Stimulated activated CD8-positive, alpha-beta memory T cell treated with anti-CD3 and anti-CD28 coated beads, Interleukin-12 subunit alpha, Interleukin-12 subunit beta, amount 100 ng/mL, for 24 hours (primary cell): Measurements from ENCODE around the gene GOLGA6C.
"Not testable (repeated sequence)": the region's sequence is repeated elsewhere in the genome, so short reads cannot be mapped to it uniquely, and the experiment has no call there.

ENCODE experiments used
- DNase-seq: peaks from one replicate; pipeline ENCODE4 v3.0.0-alpha.2; 2020; ENCODE audit errors: extremely low read depth

GOLGA6C gene

DNA sequence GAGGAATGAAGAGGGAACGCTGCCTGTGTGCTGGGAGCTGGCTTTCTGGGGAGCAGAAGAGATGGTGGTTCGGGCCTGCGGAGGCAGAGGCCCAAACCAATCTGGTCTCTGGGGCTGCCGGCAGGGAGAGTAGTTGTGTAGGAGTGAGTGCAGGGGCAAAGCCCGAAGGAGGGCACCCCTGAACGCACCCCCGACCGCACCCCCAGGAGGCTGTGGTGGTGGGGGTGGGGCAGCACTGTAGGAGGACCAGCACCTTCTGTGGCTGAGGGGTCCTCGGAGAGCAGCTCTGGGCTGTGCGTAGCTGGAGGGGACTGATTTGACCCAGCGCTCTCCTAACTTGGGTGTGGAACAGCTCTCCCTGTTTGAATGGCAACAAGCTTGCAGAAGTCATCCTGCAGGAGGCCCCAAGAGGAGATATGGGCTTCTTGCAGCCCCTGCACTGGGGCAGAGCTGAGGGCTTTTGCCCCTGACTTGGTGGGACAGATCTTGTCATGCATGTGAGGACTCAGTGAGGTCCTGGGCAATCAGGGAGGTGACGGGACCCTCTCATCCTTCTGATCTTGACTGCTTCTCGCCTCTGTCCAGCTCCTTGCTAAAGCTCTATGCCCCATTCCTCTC is 30.4 kb upstream of the GOLGA6C start:
- no peak for DNase-seq

DNA sequence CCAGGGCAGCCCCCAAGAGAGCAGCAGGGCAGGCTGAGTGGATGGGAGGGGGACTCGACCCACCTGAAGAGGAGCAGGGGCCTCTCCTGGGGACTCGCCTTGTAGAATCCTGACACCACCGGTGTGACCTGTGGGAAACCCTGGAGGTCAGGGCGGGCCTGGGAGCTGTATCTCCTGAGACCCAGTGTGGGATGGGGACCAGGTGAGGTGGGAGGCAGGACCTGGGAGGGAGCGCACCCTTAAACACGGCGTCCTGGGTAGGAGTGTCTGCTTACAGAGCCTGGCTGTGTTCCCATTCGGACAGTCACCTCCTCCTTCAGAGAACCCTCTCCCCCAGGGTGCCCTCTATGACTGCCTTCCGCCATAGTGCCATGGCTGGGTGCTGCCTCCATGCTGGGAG is 29.3 kb upstream of the GOLGA6C start:
- no peak for DNase-seq

DNA sequence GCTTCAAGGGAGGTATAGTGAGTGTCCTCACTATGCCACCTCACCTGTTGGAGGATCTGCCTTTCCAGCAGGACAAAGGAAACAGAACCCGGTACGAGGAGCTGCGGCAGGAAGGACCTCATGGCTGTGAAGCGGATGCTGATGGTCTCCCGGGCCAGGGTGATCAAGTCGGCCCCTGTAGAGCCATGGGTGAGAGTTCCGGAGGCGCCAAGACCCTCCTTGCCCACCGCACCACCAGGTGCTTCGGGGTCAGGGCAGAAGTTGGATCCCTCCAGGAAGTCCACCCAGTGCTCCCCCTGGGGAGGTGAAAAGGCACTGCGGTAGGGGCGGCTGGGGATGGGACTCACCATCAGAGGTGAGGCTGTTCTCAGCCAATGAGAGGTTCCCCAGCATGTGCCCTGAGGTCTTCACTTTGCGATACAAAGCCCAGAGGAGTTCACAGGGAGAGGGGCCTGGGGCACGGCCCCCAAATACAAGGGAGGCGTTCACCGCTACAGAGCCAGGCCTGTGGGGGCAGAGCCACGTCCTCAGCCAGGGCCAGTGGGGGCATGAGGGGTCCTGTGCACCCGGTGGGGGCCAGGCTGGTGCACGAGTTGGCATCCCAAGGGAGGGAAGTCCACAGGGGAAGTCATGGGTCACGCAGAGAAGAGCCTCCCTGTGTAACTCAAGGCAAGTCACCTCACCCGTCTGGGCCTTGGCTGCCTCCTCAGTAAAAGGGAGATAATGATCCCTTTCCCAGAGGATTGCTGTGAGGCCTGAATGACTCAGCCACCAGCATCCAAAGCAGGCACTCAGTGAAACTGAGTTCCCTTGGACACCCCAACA is 28.7 kb upstream of the GOLGA6C start:
- no peak for DNase-seq

DNA sequence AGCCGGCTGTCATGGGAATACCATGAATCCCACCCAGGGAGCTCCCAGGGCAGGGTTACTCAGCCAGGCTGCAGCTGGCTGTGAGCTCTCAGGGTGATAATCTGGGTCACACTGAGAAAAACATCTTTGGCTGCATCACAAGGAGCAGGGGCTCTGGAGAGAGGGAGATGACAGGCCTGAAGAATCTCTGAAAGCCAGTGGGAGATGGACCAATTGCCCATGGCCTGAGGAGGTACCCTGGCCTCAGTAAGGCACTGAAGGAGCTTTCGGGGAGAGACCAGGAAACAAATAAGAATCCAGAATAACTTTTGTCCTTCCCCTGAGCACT is 28.2 kb upstream of the GOLGA6C start:
- DNase-seq = no peak

DNA sequence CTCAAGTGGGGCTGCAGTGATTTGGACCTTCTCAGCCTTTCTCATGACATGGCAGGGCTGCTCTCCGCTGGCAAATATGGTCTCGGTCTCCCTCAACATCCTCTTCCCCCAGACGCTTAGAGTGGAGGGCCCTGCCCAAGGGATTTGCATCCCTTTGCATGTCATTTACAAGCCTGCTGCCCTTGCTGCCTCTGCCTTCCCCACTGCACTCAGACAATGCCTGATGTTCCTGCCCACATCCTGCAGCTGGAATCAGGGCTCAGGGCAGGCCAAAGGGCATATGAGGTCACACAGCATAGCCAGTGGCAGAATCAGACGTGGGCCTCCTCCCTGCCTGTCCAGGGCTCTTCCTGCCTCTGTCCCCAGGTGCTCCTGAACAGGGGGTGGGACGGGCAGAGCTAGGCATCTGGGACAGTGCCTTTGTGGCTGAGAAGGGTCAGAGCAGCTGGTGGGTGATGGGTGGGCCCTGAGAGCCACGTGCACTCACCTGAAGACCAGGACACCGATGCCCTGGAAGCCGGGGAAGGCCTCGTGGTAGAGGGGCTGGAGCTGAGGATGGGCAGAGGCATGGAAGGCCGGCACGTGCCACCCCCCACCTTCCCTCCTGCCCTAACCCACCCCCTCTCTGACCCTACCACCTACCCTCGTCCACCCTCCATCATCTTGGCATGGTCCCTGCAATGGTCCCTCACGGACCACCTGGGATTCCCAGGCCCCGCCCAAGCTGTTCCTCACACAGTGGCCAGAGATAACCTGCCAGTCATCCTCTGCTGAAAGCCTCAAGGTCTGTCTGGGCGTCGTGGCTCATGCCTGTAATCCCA is 27.4 kb upstream of the GOLGA6C start:
- DNase-seq = no peak

DNA sequence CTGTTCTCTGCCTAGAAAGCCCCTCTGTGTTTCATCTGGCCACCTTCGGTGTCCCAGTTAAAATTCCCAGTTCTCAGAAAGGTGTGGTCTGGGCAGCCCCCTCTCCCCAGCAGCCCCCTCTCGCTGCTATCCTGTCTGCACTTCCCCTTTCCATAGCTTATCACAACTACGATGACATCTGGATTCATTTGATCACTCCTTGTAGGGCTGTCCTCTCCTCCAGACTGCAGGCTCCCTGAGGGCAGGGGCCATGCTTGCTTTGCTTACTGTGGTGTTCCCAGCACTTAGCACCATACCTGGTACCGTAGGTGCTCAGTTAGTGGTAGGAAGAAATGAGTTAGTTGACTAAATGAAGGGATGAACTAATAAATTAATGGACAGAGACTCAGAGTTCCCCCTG is 26.3 kb upstream of the GOLGA6C start:
- no peak for DNase-seq

DNA sequence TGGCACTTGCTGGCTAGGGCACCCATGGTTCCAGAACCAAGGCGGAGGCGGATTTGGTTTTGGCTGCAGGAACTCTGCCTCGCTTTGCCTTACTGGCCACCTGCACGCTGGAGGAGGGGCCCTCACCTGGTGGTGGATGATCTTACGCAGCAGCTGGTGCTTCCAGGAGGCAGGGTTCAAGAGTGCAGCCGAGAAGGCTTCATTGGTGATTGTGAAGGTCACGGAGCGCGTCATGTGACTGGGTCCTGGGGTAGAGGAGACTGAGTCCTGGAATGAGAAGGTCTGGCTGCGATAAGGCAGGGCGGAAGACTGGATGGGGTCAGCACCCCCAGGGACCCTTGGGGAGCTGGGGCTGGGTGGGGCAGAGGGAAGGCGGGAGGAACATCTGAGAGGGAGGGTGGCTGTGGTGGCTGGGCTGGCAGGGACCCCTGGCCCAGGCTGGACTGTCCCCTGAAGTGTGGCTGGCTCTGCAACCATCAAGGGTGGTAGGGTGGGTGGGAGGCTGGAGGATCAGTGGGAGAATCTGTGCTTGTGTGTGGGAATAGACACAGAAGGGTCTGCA is 25.8 kb upstream of the GOLGA6C start:
- no peak for DNase-seq

DNA sequence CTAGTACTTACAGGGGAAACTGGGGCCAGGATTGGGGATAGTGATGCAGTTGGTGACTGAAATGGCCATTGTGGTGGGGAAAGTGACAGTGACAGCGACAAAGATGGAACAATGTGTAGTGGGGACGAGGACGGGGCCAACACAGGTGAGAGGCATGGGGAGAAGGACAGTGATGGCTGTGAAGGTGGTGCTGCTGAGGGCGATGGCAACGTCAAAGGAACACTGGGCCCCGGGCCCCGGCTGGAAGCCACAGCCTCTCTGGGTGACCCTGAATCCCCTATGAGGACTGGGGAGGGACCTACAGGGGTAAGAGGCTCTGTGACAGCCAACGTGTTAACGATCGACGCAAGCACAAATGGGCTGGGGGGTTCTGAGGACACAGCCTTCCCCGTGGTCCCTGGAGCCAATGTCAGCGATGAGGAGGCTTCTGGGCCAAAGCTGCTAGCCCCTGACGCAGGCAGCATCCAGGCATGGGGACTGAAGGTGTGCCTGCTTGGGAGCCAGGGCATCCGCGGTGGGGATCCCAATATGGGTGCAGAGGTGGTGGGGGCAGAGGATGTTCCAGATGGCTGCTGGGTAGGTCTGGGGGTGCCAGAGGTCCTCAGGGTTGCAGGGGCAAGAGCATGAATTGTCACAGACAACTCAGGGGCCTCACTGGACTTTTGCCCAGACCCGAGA is 25.2 kb upstream of the GOLGA6C start:
- DNase-seq = no peak

DNA sequence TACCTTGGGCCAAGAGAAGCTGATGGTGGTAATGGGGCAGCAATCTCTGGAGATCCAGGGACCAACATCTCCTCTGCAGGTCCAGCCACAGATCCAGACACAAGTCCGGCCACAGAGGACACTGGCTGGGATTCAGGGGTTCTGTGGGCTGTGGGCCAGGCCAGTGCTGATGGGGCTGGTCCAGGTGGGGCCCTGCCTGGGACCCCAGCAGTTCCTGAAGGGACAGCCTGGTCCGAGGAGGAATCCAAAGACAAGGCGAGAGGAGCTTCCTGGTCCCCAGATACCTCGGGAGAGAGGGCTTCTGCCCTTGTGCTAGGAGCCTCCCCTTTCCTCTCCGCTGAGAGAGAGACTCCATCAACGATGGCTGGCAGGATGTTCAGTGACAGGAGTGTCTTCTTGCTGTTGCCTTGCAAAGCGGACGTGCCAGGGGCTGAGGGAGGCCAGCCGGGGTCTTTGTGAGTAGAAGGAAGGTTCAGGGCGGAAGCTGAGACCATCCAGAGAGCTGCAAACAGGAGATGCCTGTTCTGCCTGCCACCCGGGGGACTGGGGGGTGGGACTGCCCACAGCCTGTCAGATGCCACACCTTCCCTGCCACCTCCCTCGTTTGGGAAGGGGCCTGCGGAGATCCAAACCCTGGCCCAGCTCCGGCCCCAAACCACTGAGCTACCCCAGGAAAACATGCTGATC is 24.5 kb upstream of the GOLGA6C start:
- no peak for DNase-seq

DNA sequence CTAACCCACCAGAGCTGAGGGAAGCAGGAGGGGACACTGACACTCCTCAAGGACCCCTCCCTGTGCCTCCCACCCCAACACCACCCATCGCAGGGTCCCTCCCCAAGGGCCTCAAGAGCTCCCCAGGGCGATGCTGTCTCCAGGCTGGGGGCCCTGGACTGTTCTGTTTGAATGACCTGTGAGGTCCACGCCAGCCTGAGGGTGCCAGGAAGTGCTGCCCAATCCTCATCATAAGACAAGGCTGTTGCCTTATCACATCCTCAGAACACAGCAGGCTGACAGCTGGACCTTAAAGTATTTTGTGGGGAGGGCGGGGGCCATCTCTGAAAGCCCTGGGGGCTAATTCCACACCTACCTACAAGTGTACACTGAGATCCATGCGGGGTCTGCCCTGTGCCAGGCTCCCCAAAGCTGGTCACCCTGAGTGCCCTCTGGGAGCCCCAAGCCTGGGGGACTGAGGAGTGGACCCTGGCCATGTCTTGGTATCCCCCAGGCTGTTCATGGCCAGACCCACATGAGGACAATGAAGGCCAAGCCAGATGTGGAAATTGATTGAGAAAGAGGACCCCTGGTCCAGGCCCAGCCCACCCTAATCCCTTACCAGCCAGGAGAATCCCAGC is 23.8 kb upstream of the GOLGA6C start:
- no peak for DNase-seq

DNA sequence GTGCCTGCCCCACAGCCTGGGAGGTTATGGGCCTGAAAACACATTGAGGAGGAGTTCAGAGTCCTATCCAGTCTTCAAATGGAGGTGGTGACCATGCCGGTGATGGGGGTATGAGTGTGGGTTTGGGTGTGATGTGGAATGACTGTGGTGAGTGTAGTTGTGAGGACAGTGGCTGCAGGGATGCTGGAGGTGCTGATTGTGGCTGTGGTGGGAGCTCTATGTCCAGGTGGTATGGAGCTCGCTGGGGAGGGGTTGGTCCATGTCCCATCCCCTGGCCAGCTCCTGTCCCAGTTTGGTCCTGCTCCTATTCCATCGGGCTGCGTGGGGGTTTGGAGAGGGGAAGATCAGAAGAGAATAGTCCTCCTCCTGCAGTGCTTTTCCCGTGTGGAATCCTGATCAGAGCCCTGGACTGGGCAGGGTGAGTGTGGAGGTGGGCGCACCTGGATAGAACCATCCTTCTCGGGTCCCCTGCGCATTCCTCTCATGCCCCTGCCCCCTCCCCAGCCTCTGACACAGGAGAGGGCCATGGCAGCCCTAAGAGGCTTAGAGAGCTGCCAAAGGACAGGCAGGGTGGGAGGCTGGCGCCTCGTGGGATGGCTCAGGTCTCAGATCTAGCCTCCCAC is 23.0 kb upstream of the GOLGA6C start:
- DNase-seq = no peak

DNA sequence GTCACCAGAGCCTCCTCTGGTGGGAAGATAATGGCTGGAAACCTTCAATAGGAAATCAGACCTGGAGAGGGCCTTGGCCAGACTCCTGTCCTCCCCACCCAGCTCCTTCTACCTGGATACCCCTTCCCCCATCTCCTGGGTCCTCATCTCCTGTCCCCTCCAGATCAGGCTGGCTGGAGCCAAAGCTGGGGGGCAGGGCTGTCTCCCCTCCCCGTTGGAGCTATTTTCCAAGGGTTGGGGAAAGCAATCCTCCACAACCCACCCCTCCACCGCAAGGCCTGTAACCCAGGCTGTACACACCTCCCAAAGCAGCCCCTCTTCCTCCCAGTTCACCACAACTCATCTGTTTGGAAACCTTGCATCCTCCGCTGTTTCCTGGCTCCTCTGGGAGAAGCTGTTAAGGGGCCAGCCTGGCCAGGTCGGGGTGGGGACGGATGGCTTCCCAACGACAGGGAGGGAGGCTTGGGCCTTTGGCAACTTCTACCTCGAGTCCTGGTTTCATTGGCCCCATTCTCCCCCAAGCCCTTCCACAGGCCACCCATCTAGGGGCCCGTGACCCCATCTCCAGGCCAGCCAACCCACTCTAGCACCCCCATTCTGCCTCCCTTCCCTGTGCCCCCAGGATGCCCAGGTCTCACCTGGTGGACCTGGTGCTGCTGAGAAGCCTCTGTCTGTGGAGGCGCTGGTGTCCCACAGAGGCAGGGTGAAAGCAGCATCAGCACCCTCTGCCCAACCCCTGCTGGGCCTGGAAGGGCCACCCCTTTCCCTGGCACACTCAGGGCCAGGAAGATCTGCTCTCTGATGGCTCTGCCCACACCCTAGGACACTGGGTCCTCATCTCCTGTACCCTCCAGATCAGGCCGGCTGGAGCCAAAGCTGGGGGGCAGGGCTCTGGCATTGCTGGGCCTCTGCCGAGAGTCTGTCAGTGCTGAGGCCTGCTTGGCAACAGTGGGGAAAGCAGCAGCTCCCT is 22.1 kb upstream of the GOLGA6C start:
- no peak for DNase-seq

DNA sequence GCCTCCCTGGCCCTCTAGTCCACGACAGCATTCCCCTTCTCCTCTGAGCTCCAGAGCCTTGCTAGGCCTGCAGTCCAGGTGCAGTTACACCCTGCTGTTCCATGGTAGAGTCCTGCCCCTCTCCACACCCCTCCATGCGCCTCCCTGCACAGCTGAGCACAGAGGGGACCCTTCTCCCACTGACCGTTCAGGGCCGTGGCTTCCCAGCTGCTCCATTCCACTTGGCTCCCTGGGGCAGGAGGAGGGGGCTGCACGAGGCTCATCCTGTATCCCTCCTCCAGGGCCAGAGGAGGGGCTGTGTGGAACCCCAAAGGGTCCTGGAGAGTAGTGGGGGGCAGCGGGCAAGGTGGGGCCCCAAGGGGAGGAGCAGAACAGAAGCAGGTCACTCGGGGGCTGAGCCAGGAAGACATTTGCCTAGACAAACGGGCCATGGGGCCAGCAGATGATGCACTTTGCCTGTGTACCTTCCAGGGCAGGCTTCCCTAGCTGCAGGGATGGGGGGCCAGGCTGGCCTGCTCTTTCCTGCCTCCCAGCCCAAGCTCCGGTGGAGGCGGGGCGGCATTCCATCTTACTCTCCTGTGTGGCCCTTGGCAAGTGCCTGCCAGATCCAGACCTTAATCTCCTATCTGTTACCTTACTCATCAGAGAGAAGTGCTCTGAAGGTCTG is 20.7 kb upstream of the GOLGA6C start:
- DNase-seq = no peak

DNA sequence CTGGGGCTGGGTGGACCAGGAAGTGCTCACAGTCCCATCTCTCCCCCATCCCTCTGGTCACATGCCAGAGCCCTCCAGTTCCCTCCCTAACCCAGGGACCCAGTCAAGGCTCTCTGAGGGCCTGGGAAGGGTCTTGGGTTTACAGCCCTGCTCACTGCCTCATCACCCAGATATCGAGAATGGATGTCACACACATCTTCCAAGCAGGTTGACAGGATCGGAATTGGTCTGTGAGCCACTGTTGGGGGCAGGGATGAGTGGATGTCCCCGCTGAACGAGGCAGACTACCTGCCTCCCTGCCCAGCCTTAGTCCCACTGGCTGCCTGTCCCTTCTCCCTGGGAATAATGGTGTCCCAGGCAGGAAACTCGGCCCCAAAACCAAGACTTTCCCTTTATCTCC is 20.0 kb upstream of the GOLGA6C start:
- no peak for DNase-seq

DNA sequence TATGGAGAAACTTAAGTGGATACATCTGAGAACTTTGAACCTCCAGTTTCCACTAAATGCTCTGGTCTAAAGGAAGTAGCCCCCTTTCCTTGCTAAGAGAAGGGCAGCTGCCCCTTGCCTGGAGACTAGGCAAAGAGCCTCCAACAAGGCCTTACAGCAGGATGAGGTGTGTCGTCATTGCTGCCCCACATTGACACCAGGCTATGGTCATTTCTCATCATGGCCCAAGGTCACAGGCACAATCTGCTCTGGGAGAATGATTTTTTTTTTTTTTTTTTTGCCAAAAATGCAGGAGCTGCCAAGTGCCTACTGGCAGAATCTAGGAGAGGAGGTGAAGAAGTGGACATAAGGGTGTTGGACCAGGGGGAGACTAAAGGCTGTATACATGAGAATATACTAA is 12.4 kb upstream of the GOLGA6C start:
- not testable (repeated sequence) for DNase-seq

DNA sequence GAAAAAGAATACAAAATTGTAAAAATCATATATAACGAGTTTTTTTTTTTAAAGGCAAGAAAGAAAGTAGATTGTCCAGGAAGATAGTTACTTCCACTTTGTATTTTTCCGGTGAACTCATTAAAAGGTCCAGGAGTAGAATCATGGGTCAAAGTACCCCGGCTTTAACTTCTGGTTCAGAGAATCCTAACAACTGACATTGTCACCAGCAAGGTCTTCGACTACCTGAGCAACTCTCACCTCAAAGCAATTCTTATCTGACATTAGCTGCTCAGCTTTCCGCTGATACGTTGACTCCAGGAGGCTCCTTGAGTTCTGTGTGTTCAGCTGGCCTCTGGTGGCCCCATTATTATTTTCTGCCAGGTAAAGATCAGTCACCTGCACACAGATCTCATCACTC is 9.1 kb upstream of the GOLGA6C start:
- DNase-seq = not testable (repeated sequence)

DNA sequence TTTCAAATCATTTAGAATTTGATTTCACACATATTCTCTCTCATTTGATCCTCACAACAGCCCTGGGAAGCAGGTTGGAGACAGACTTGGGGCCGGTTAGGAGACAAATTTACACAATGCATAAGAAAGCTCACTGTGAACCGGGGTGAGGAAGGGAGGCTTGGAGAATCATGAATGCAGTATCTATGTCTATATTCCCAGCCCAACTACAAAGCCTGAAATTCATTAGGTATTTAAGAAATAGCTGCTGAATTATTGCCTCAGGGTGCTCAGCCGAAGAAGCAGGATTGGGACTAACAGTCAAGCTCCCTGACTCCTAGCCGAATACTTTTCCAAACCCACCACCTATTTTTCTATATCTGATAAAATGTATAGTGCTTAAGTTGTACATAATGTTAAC is 8.4 kb upstream of the GOLGA6C start:
- no peak for DNase-seq

DNA sequence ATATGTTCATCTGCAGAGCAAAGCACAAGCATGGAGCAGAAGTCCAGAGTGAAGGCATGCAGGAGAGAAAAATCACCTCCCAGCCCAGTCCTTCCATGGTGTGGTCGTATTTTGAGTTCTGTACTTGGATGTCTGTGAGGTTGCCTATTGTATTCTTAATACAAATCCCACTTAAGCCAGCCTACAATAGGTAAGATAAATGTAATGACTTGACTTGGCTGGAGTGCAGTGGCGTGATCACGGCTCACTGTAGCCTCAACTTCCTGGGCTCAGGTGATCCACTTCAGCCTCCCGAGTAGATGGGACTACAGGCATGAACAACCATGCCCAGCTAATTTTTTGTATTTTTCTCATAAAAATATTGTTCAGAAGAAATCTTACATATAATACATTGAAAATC is 6.8 kb upstream of the GOLGA6C start:
- DNase-seq = not testable (repeated sequence)

DNA sequence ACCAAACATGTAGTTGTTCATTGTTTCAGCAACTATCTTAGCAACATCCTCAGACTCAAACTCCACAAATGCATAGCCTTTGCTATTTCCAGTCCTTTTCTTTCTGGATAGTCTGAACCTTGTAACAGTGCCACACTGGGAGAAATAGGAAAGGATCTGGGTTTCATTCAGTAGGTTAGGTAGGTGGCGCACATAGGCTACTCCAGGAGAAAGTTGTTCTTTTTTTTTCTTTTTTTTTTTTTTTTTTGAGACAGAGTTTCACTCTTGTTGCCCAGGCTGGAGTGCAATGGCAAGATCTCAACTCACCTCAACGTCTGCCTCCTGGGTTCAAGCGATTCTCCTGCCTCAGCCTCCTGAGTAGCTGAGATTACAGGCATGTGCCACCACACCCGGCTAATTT is 5.8 kb upstream of the GOLGA6C start:
- DNase-seq = not testable (repeated sequence)
